Neuronal stem cell (in vitro differentiated cells): Measurements from ENCODE around the gene NOL4L. TPM values are rescaled to one million over a fixed set of nuclear protein-coding genes. Genes with fewer than 3 reads are reported as not detected.

Experiments used
- DNase-seq: peaks from one replicate; pipeline ENCODE4 v3.0.0-alpha.2; 2013; ENCODE audit warnings: low spot score
- H2AFZ ChIP-seq: one replicate; pipeline ENCODE4 v1.6.1; 2013; ENCODE audit warnings: mild to moderate bottlenecking, low read length, inconsistent platforms
- H2AK5ac ChIP-seq: 2 replicates; pipeline ENCODE4 v1.6.1; 2013; ENCODE audit warnings: low read depth, mild to moderate bottlenecking, inconsistent platforms, low read length, moderate library complexity, mixed read lengths
- H2BK120ac ChIP-seq: 2 replicates; pipeline ENCODE4 v1.6.1; 2013; ENCODE audit warnings: low read depth, mild to moderate bottlenecking, inconsistent platforms, low read length, moderate library complexity, mixed read lengths
- H2BK12ac ChIP-seq: one replicate; pipeline ENCODE4 v1.6.1; 2013; ENCODE audit warnings: low read length, inconsistent platforms
- H2BK15ac ChIP-seq: 2 replicates; pipeline ENCODE4 v1.6.1; 2013; ENCODE audit warnings: mild to moderate bottlenecking, low read length, inconsistent platforms, mixed read lengths
- H2BK5ac ChIP-seq: one replicate; pipeline ENCODE4 v1.6.1; 2013; ENCODE audit warnings: inconsistent platforms, mild to moderate bottlenecking, low read length, moderate library complexity
- H3K14ac ChIP-seq: one replicate; pipeline ENCODE4 v1.6.1; 2013; ENCODE audit warnings: low read length, inconsistent platforms
- H3K18ac ChIP-seq: 2 replicates; pipeline ENCODE4 v1.6.1; 2013; ENCODE audit warnings: low read length, inconsistent platforms
- H3K23ac ChIP-seq: 2 replicates; pipeline ENCODE4 v1.6.1; 2013; ENCODE audit warnings: low read depth, mild to moderate bottlenecking, mixed read lengths, low read length, inconsistent platforms; ENCODE audit not compliant: poor library complexity
- H3K27ac ChIP-seq: replicated peaks from 3 replicates; pipeline ENCODE4 v1.5.1; 2013; ENCODE audit warnings: low read length, inconsistent platforms
- H3K27me3 ChIP-seq, 3 experiments: 2 replicates each; pipeline ENCODE4 v1.6.1; 2013; ENCODE audit warnings: low read length in 3 of 3, mild to moderate bottlenecking in 2 of 3, inconsistent platforms in 1 of 3, low read depth in 1 of 3, mixed read lengths in 1 of 3, moderate library complexity in 1 of 3; ENCODE audit not compliant: control insufficient read depth in 3 of 3, insufficient read depth in 3 of 3
- H3K36me3 ChIP-seq, 2 donors: replicated peaks in 1 of 2; 2 replicates each; pipeline ENCODE4 v1.6.1; 2013; ENCODE audit warnings: low read length in 2 of 2; ENCODE audit not compliant: control insufficient read depth in 2 of 2, insufficient read depth in 2 of 2
- H3K4ac ChIP-seq: 2 replicates; pipeline ENCODE4 v1.6.1; 2013; ENCODE audit warnings: inconsistent platforms, mild to moderate bottlenecking, low read length, moderate library complexity
- H3K4me1 ChIP-seq, 2 donors: 1 replicate in 1 of 2; 2 replicates in 1 of 2; pipeline ENCODE4 v1.6.1; 2013; ENCODE audit warnings: low read length in 2 of 2, low read depth in 1 of 2; ENCODE audit not compliant: control insufficient read depth in 2 of 2, insufficient read depth in 1 of 2
- H3K4me2 ChIP-seq: one replicate; pipeline ENCODE4 v1.6.1; 2013; ENCODE audit warnings: mild to moderate bottlenecking, low read length, inconsistent platforms; ENCODE audit not compliant: insufficient read depth, poor library complexity, severe bottlenecking
- H3K4me3 ChIP-seq, 2 donors: 2 replicates each; pipeline ENCODE4 v1.5.1; 2013; ENCODE audit warnings: low read length in 2 of 2, mild to moderate bottlenecking in 2 of 2, inconsistent platforms in 1 of 2, moderate library complexity in 1 of 2
- H3K79me1 ChIP-seq: one replicate; pipeline ENCODE4 v1.6.1; 2013; ENCODE audit warnings: low read depth, mild to moderate bottlenecking, inconsistent platforms, low read length, moderate library complexity
- H3K9ac ChIP-seq: one replicate; pipeline ENCODE4 v1.6.1; 2013; ENCODE audit warnings: mild to moderate bottlenecking, low read depth, low read length, inconsistent platforms; ENCODE audit not compliant: poor library complexity
- H3K9me3 ChIP-seq, 2 donors: replicated peaks in 1 of 2; 2 replicates each; pipeline versions ENCODE3 to v1.6.1; 2013; ENCODE audit warnings: low read length in 2 of 2, mild to moderate bottlenecking in 2 of 2, inconsistent platforms in 1 of 2, low read depth in 1 of 2, mixed read lengths in 1 of 2, moderate library complexity in 1 of 2; ENCODE audit not compliant: control insufficient read depth in 2 of 2, insufficient read depth in 1 of 2
- H4K8ac ChIP-seq: one replicate; pipeline ENCODE4 v1.6.1; 2013; ENCODE audit warnings: low read depth, mild to moderate bottlenecking, inconsistent platforms, low read length, moderate library complexity
- H4K91ac ChIP-seq: one replicate; pipeline ENCODE4 v1.6.1; 2013; ENCODE audit warnings: low read length, low read depth, mild to moderate bottlenecking, inconsistent platforms; ENCODE audit not compliant: poor library complexity
- WGBS, 2 donors: extraction: QIAGEN DNeasy Blood & Tissue Kit; methylation state at CpG; one replicate each; pipeline ENCODE4 v1.1.7; 2013; ENCODE audit warnings: missing lambda C conversion rate in 2 of 2, mixed read lengths in 1 of 2; ENCODE audit not compliant: insufficient read length in 2 of 2, insufficient replicate concordance in 1 of 2; ENCODE audit errors: extremely low coverage in 2 of 2; 5-methylcytosine and 5-hydroxymethylcytosine counted together
- polyA plus RNA-seq, 2 experiments: library from polyadenylated mRNA; stranded (reverse); fragments of 200-250 nt; gene quantifications; one replicate each; pipeline ENCODE4 v1.2.3, GENCODE V29; 2013

The NOL4L gene
- 27.2 TPM for polyA plus RNA-seq (2013, experiment 1 of 2)
- 27.3 TPM for polyA plus RNA-seq (2013, experiment 2 of 2)

DNA sequence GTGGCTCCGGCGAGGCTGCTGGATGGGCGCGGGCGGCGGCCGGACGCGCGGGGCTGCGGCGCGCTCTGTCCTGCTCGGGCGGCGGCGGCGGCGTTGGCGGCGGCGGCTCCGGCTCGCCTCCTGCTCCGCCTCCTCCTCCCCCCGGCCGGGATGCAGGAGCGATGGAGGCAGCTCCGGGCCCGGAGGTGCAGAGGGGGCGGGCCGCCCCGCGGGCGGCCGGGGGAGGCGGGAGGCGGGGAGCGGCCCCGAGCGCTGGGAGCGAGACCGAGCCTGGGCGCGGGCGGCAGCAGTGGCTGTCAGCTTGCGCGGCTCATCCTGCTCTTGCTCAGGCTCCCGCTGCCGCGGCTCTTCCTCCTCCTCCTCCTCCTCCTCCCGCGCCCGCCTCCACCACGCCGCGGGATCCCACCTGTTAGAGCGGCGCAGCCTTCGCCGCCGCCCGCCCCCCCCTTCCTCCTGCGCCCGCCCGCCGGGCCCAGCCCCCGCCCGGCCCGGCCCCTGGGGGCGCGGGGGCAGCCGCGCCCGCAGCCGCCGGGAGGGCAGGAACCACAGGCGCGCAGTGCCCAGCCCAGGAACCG, at the start of gene NOL4L:
Gene NOL4L, minus strand, starts transcription at position 323 of the 575 bp plus-strand sequence. CDS start 443 bp downstream, outside the sequence.
- peak within 1 kb of the TSS; percentile 95 for H3K18ac ChIP-seq
- H2AK5ac ChIP-seq: peak within 1 kb of the TSS; percentile 58
- peak within 1 kb of the TSS; percentile 97 for H2AFZ ChIP-seq
- H3K4me1 ChIP-seq: peaks cover 23% of the 10 kb centered on the region in 2 donors
- H3K27me3 ChIP-seq: peaks cover 0 to 47% (median 17%) of the 10 kb centered on the region in 3 experiments
- H3K79me1 ChIP-seq: no peaks in the 10 kb centered on the region
- H3K9me3 ChIP-seq: no peaks in the 10 kb centered on the region
- no peak for DNase-seq
- peak within 1 kb of the TSS; percentile 67 for H2BK120ac ChIP-seq
- no peaks in the 10 kb centered on the region for H3K36me3 ChIP-seq
- H3K4ac ChIP-seq: no peak within 1 kb of the TSS
- peak within 1 kb of the TSS; percentile 38 for H3K27ac ChIP-seq
- H4K8ac ChIP-seq: peak within 1 kb of the TSS; percentile 75
- H3K4me3 ChIP-seq: peak within 1 kb of the TSS; percentile 68 to 85
- H2BK15ac ChIP-seq: peak within 1 kb of the TSS; percentile 82
- H2BK5ac ChIP-seq: peak within 1 kb of the TSS; percentile 55
- H3K14ac ChIP-seq: no peak within 1 kb of the TSS
- no peak within 1 kb of the TSS for H2BK12ac ChIP-seq
- peak within 1 kb of the TSS; percentile 92 for H3K9ac ChIP-seq
- no peak within 1 kb of the TSS for H4K91ac ChIP-seq
- no CpG with 5 or more reads among the region's 80 CpGs for WGBS, 2 donors
- H3K4me2 ChIP-seq: peak within 1 kb of the TSS; percentile 95
- H3K23ac ChIP-seq: peak within 1 kb of the TSS; percentile 96

DNA sequence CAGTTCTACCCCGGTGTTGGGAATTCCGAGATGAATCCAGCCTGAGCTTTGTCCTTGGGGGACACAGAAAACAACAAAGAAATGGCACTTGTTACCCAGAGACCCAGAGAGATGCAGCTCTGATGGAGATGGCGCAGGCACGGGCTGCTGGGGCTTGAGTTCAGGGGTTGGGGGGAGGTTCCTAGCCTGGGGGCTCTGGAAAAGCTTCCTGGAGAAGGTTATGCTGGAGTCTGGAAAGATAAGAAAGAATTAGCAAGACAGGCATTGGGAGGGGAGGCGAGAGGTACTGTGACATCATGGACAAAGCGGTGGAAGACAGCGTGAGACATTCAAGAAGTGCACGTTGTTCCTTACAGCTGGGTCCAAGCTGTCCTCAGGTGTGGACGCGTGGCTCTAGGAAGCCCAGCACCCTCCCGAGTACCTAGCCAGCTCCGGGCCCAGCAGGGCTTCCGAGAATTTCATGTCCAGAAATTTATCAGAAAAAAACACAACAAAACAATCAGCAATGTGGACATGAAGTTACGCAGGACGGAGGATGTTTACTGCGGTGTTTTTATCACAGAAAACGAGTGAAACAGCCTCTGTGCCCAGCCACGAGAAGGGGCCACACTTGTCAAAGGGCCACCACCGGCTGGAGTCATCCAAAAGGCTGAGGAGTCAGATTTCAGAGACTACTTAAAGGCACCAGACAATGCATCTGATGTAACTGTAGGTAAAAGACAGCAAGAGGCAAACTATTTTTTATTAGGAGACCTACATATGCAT, 49.1 kb upstream of the NOL4L start:
- H3K18ac ChIP-seq: peak overlapping the region; percentile 38
- H3K4ac ChIP-seq: no peak overlapping the region
- peak overlapping the region; percentile 79 for H2BK15ac ChIP-seq
- H3K4me3 ChIP-seq: no peak overlapping the region
- H3K9me3 ChIP-seq: no peaks in the 10 kb centered on the region
- no peak overlapping the region for H3K23ac ChIP-seq
- peaks cover 12 to 16% of the 10 kb centered on the region in 2 donors for H3K4me1 ChIP-seq
- no peak overlapping the region for H4K91ac ChIP-seq
- H3K27ac ChIP-seq: no peak overlapping the region
- no peak overlapping the region for H3K14ac ChIP-seq
- H3K4me2 ChIP-seq: no peak overlapping the region
- H3K36me3 ChIP-seq: no peaks in the 10 kb centered on the region
- H2BK5ac ChIP-seq: no peak overlapping the region
- no peak overlapping the region for H3K9ac ChIP-seq
- no peak overlapping the region for H2AK5ac ChIP-seq
- peaks cover 0 to 32% (median 0%) of the 10 kb centered on the region in 3 experiments for H3K27me3 ChIP-seq
- H4K8ac ChIP-seq: no peak overlapping the region
- no peak for DNase-seq
- WGBS, 2 donors: no CpG with 5 or more reads among the region's 19 CpGs
- no peak overlapping the region for H2BK12ac ChIP-seq
- peaks cover 1% of the 10 kb centered on the region for H3K79me1 ChIP-seq
- H2BK120ac ChIP-seq: no peak overlapping the region
- H2AFZ ChIP-seq: peak overlapping the region; percentile 31

- Histone ChIP-seq H3K9ac (no peak overlapping the region), H3K23ac (no peak overlapping the region), H4K8ac (no peak overlapping the region), H3K36me3 (no peaks in the 10 kb centered on the region), H2BK15ac (peak overlapping the region; percentile 79), H3K4me1 (peaks cover 16 to 21% of the 10 kb centered on the region in 2 donors), H2BK12ac (no peak overlapping the region), H3K18ac (no peak overlapping the region), H3K4ac (no peak overlapping the region), H3K14ac (no peak overlapping the region), H2AFZ (peak overlapping the region; percentile 75), H3K27me3 (peaks cover 0 to 16% (median 0%) of the 10 kb centered on the region in 3 experiments), H3K9me3 (no peaks in the 10 kb centered on the region), H3K27ac (no peak overlapping the region), H2BK120ac (peak overlapping the region; percentile 25), H2AK5ac (peak overlapping the region; percentile 20), H3K4me2 (no peak overlapping the region), H3K4me3 (no peak overlapping the region), H2BK5ac (no peak overlapping the region), H4K91ac (no peak overlapping the region), H3K79me1 (peaks cover 1% of the 10 kb centered on the region)
- no CpG with 5 or more reads among the region's 16 CpGs for WGBS, 2 donors
- DNase-seq: no peak
These were observed 47.6 kb upstream of the NOL4L start for GRCh38 chr20:32632461-32633354.
